Caco-2 (cell line): Measurements from ENCODE around the gene CAPSL. TPM values are rescaled to one million over a fixed set of nuclear protein-coding genes. Genes with fewer than 3 reads are reported as not detected.

Experiments
- BruUV-seq: library from RNA; stranded (reverse); fragments of 400-500 nt; replicated peaks from 2 replicates; lab custom pipeline; 2021; lab: Mats Ljungman, UMichigan
- CTCF ChIA-PET: fragments of 300-600 bp; sonication (Branson Sonifier 250); formaldehyde crosslinking; loops from one replicate; lab custom pipeline; 2022; ENCODE audit warnings: antibody characterized with exemption; lab: Charles Lee
- POLR2A ChIA-PET: fragments of 300-600 bp; sonication (Branson Sonifier 250); formaldehyde crosslinking; loops from one replicate; lab custom pipeline; 2022; ENCODE audit warnings: antibody characterized with exemption; lab: Charles Lee
- DNase-seq, 2 experiments: peaks; one replicate each; pipeline versions ENCODE4 v3.0.0 to v3.0.0-alpha.2; 2020 to 2022
- H3K27me3 ChIP-seq: replicated peaks from 2 replicates; pipeline ENCODE4 v1.6.0; 2011; ENCODE audit warnings: low read length; ENCODE audit not compliant: control insufficient read depth, insufficient read depth
- H3K36me3 ChIP-seq: 2 replicates; pipeline ENCODE4 v1.5.1; 2011; ENCODE audit warnings: low read length; ENCODE audit not compliant: control insufficient read depth, insufficient read depth
- H3K4me1 ChIP-seq: fragments of 250-450 bp; sonication (Bioruptor Pico); 2 replicates; pipeline ENCODE4 v1.5.1; 2020; ENCODE audit warnings: mild to moderate bottlenecking
- H3K4me3 ChIP-seq: 2 replicates; pipeline ENCODE4 v1.5.1; 2011; ENCODE audit warnings: low read depth, mild to moderate bottlenecking, control low read depth, low read length
- H3K9me3 ChIP-seq: fragments of 250-450 bp; sonication (Bioruptor Pico); 2 replicates; pipeline ENCODE4 v1.5.1; 2020; ENCODE audit warnings: mild to moderate bottlenecking, moderate library complexity
- H3K27ac Mint-ChIP-seq: one replicate; pipeline ENCODE4 v1.8.0; 2022; ENCODE audit warnings: mixed read lengths; ENCODE audit not compliant: unreplicated experiment
- H3K27me3 Mint-ChIP-seq: one replicate; pipeline ENCODE4 v1.8.0; 2022; ENCODE audit warnings: mixed read lengths; ENCODE audit not compliant: insufficient read depth, unreplicated experiment
- H3K36me3 Mint-ChIP-seq: one replicate; pipeline ENCODE4 v1.8.0; 2022; ENCODE audit warnings: mild to moderate bottlenecking, mixed read lengths; ENCODE audit not compliant: insufficient read depth, unreplicated experiment
- H3K4me1 Mint-ChIP-seq: one replicate; pipeline ENCODE4 v1.8.0; 2022; ENCODE audit warnings: low read depth, mixed read lengths; ENCODE audit not compliant: unreplicated experiment
- H3K4me3 Mint-ChIP-seq: one replicate; pipeline ENCODE4 v1.8.0; 2022; ENCODE audit warnings: mild to moderate bottlenecking, moderate library complexity, mixed read lengths; ENCODE audit not compliant: unreplicated experiment
- H3K9me3 Mint-ChIP-seq: one replicate; pipeline ENCODE4 v1.8.0; 2022; ENCODE audit warnings: mixed read lengths; ENCODE audit not compliant: unreplicated experiment
- intact Hi-C: fragments of 100-400 bp; cut with micrococcal nuclease; formaldehyde crosslinking; loops from one replicate; pipeline ENCODE4 v1.10.0; 2022; ENCODE audit not compliant: unreplicated experiment
- total RNA-seq: library from RNA; stranded (reverse); gene quantifications from 2 replicates; pipeline ENCODE4 v1.2.3, GENCODE V29; 2022
- TF ChIP-seq, protein P1 (sequence below), 2 experiments: fragments of 200-600 bp in 1 of 2; IDR thresholded peaks; 1 replicate in 1 of 2; 2 replicates in 1 of 2; pipeline versions ENCODE4 v1.5.1 to v1.8.0; 2011 to 2022; ENCODE audit warnings: antibody characterized with exemption in 1 of 2, control low read depth in 1 of 2, inconsistent platforms in 1 of 2, low read depth in 1 of 2, low read length in 1 of 2, mild to moderate bottlenecking in 1 of 2, moderate library complexity in 1 of 2; ENCODE audit not compliant: insufficient read depth in 1 of 2, severe bottlenecking in 1 of 2, unreplicated experiment in 1 of 2

Gene CAPSL
- total RNA-seq, 1 experiment from 2014 or later = not detected

DNA sequence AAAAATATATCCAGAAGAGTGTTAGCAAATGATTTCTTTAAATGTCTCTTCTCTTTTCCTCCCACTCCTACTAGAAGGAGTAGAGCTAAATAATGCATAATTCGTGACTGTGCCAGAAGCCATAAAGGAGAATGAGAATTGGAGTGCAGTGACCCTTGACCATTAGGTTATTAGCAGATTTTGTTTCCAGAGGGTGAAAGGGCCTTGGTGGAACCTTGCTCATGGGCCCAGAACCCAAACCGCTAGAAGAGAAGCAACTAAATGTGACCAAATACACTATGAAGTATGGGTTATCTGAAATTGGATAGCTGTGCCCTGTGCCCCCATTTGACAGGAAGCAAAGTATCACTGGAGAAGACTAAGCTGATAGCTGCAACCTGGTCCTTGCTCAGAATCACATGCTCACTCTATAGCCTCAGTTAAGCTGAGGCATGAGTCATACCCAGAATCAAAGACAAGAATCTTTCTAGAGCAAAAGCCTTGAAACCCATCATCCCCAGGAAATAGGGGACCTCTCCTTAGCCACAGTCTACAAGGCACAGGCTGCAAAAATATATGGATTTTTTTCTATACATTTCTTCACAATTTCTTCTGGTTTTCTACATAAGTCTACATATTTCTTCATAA lies 36.3 kb downstream of the CAPSL start:
- Mint-ChIP-seq H3K36me3 (no peaks in the 10 kb centered on the region), H3K9me3 (no peaks in the 10 kb centered on the region), H3K4me3 (no peak overlapping the region), H3K4me1 (no peaks in the 10 kb centered on the region), H3K27ac (no peak overlapping the region), H3K27me3 (peaks cover 12% of the 10 kb centered on the region)
- no peaks in the 10 kb centered on the region for H3K4me1 ChIP-seq
- no peak for DNase-seq
- ChIA-PET POLR2A (no interaction called here), CTCF (no interaction called here)
- no peaks in the 10 kb centered on the region for H3K27me3 ChIP-seq
- no TSS peak for BruUV-seq
- TF ChIP-seq, protein P1, sequence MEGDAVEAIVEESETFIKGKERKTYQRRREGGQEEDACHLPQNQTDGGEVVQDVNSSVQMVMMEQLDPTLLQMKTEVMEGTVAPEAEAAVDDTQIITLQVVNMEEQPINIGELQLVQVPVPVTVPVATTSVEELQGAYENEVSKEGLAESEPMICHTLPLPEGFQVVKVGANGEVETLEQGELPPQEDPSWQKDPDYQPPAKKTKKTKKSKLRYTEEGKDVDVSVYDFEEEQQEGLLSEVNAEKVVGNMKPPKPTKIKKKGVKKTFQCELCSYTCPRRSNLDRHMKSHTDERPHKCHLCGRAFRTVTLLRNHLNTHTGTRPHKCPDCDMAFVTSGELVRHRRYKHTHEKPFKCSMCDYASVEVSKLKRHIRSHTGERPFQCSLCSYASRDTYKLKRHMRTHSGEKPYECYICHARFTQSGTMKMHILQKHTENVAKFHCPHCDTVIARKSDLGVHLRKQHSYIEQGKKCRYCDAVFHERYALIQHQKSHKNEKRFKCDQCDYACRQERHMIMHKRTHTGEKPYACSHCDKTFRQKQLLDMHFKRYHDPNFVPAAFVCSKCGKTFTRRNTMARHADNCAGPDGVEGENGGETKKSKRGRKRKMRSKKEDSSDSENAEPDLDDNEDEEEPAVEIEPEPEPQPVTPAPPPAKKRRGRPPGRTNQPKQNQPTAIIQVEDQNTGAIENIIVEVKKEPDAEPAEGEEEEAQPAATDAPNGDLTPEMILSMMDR (IDR thresholded peaks at IDR 0.05; ENCODE audit: insufficient read depth in 1 of 2, low read depth in 1 of 2, low read length in 1 of 2, severe bottlenecking in 1 of 2, unreplicated experiment in 1 of 2) = no peak
- no peak overlapping the region for H3K4me3 ChIP-seq
- intact Hi-C loops = no loop called here
- H3K36me3 ChIP-seq = no peaks in the 10 kb centered on the region
- H3K9me3 ChIP-seq = no peaks in the 10 kb centered on the region

DNA sequence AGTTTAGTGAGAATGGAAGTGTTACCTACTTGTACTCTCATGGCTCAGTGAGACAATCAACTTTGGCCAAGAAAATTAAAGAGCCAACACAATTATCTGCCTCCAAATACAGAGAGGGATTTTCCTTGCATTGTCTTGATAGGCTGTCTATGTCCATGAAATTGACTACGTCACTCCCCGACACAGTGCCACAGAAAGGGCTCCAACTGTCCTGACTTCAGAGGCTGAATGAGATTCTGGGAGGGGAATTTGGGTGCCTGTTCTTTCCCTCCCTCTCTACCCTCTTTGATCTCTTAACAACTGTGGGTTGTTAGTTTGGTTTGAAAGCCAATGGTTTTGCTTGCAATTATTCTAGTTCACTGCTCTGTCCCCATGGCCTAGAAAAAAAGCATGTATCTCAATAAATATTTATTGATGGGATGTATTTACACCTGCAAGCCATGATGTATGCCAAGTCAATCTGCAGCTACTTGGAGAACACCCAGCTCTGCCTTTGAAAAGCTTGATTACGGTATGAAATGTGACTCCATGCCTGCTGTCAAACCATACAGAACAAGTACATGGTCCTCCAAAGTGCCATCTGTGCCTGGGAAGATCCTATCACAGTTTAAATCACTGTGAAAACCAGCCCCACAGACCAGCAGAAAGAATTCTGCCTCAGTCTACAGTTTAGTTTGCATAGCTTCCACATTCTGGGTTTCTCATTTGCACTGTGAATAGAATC lies 37.3 kb downstream of the CAPSL start:
- Mint-ChIP-seq H3K4me1 (no peaks in the 10 kb centered on the region), H3K27ac (no peak overlapping the region), H3K27me3 (peaks cover 12% of the 10 kb centered on the region), H3K9me3 (no peaks in the 10 kb centered on the region), H3K36me3 (no peaks in the 10 kb centered on the region), H3K4me3 (no peak overlapping the region)
- TF ChIP-seq, protein P1 (IDR thresholded peaks at IDR 0.05; ENCODE audit: insufficient read depth in 1 of 2, low read depth in 1 of 2, low read length in 1 of 2, severe bottlenecking in 1 of 2, unreplicated experiment in 1 of 2) = no peak
- BruUV-seq = no TSS peak
- CTCF ChIA-PET = no interaction called here
- no peak for DNase-seq
- Histone ChIP-seq H3K4me1 (no peaks in the 10 kb centered on the region), H3K4me3 (no peak overlapping the region), H3K9me3 (no peaks in the 10 kb centered on the region), H3K36me3 (no peaks in the 10 kb centered on the region), H3K27me3 (no peaks in the 10 kb centered on the region)
- POLR2A ChIA-PET = no interaction called here
- intact Hi-C loops = no loop called here

DNA sequence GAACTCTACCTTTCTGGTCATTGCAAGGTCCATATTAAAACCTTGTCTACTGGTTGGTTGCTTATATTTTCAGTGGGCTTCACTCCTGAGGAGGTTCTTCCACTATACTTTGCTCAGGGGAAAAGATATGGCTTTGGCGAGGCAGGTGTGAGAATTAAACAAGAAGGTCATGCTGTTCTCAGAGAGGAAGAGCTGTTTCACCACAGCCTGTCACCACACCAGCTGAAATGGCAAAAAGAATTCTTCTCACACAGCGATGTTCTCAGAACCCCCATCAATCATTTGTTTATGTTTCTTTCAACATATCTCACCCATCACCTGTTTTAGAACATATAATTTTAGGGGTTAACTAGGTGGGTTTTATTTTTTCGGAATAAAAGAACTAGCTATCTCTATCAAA lies 38.6 kb downstream of the CAPSL start:
- H3K4me3 ChIP-seq = no peak overlapping the region
- POLR2A ChIA-PET = no interaction called here
- Mint-ChIP-seq H3K9me3 (no peaks in the 10 kb centered on the region), H3K36me3 (no peaks in the 10 kb centered on the region), H3K4me3 (no peak overlapping the region), H3K27me3 (peaks cover 13% of the 10 kb centered on the region), H3K27ac (no peak overlapping the region), H3K4me1 (no peaks in the 10 kb centered on the region)
- H3K27me3 ChIP-seq = no peaks in the 10 kb centered on the region
- no peaks in the 10 kb centered on the region for H3K9me3 ChIP-seq
- H3K36me3 ChIP-seq = no peaks in the 10 kb centered on the region
- CTCF ChIA-PET = no interaction called here
- TF ChIP-seq, protein P1 (IDR thresholded peaks at IDR 0.05; ENCODE audit: insufficient read depth in 1 of 2, low read depth in 1 of 2, low read length in 1 of 2, severe bottlenecking in 1 of 2, unreplicated experiment in 1 of 2) = no peak
- no TSS peak for BruUV-seq
- no peaks in the 10 kb centered on the region for H3K4me1 ChIP-seq
- no peak for DNase-seq
- intact Hi-C loops = no loop called here
